Gastroesophageal sphincter (tissue), 3 donors: ENCODE data around the gene HEATR5B.

ENCODE experiments used
- CTCF ChIP-seq, 4 experiments: fragments of 200-600 bp in 2 of 4; fragments of 450-650 bp in 2 of 4; sonication (generic) in 1 of 4; IDR thresholded peaks; one replicate each; pipeline ENCODE4 v1.5.1; 2017 to 2019; ENCODE audit warnings: antibody characterized with exemption in 4 of 4, mild to moderate bottlenecking in 2 of 4, moderate library complexity in 2 of 4
- POLR2A ChIP-seq, 2 donors: fragments of 450-650 bp; IDR thresholded peaks; one replicate each; pipeline ENCODE4 v1.6.1; 2017; ENCODE audit warnings: antibody characterized with exemption in 2 of 2, mild to moderate bottlenecking in 2 of 2, moderate library complexity in 1 of 2

- no peak for TF ChIP-seq CTCF (IDR thresholded peaks at IDR 0.05)
- no peak for TF ChIP-seq POLR2A (IDR thresholded peaks at IDR 0.05)
These were observed 132.6 kb downstream of the HEATR5B start for GRCh38 chr2:36951574-36951973.
